OCI-LY3 (cell line): ENCODE measurements around the gene TNK2.
"Not testable (repeated sequence)": the region's sequence is repeated elsewhere in the genome, so short reads cannot be mapped to it uniquely, and the experiment has no call there.

Experiments used
- CTCF ChIP-seq: fragments of 200-600, 300-600 bp; sonication (generic); IDR thresholded peaks from 2 replicates; pipeline ENCODE4 v1.5.1; 2014; ENCODE audit warnings: antibody characterized with exemption, low read length, low read depth
- EZH2phosphoT487 ChIP-seq: fragments of 200-600 bp; shearing (Covaris generic); IDR thresholded peaks from 2 replicates; pipeline ENCODE4 v1.6.1; 2018; ENCODE audit warnings: antibody characterized with exemption, mixed run types, low read depth

GRCh38 chr3:195955416-195955841 is 47.1 kb upstream of the TNK2 start:
- not testable (repeated sequence) for TF ChIP-seq EZH2phosphoT487, CTCF
